ENCODE results near the gene TBXAS1.

Gene TBXAS1

DNA sequence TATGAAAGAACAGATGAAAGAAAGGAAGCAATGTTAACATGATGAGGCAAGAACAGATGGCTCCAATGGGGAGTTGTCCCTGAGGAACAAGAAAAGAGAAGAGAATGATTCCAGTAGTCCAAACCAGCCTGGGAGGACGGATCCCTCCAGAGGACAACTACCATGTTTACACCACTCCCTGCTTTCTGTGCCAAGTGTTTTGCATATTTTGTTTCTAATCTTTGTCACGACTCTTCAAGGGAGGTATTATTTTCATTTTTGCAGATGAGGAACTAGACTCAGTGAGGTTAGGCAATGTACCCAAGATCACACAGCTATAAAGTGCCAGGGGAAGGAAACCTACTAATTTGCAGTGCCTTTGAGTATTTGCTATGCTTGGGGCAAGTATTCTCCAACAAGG is 117.5 kb downstream of the TBXAS1 start:
- Mint-ChIP-seq H3K4me3 (no peak overlapping the region), H3K9me3 (peaks cover 15% of the 10 kb centered on the region), H3K27ac (no peak overlapping the region), H3K4me1 (no peaks in the 10 kb centered on the region), H3K27me3 (no peaks in the 10 kb centered on the region), H3K36me3 (peaks cover 32% of the 10 kb centered on the region)
- ATAC-seq, result no peak

DNA sequence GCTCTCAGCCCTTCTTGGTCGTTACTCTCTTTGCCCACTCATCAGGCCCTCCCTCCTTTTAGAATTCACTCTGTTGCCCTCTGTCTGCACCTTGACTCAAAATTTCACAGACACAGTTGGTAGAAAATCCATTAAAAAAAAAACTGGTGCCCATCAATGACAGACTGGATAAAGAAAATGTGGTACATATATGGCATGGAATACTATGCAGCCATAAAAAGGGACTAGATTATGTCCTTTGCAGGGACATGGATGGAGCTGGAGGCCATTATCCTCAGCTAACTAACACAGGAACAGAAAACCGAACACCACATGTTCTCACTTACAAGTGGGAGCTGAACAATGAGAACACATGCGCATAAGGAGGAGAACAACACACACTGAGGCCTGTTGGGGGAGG is 118.0 kb downstream of the TBXAS1 start:
- ATAC-seq, result no peak
- Mint-ChIP-seq H3K36me3 (peaks cover 32% of the 10 kb centered on the region), H3K27ac (no peak overlapping the region), H3K4me1 (no peaks in the 10 kb centered on the region), H3K4me3 (no peak overlapping the region), H3K27me3 (no peaks in the 10 kb centered on the region), H3K9me3 (peaks cover 15% of the 10 kb centered on the region)

DNA sequence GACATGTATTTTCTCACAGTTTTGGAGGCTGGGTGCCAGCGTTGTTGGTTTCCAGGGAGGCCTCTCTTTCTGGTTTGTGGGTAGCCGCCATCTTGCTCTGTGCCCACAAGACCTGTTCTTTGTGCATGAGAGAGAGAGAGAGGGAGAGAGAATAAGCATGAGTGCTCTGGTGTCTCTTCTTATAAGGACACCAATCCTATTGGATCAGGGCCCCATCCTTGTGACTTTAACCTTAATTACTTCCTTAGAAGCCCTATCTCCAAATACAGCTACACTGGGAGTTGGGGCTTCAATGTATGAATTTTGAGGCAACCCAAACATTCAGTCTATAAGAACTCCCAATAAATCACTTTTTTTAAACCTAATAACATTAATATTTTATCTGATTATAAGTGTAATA is 119.1 kb downstream of the TBXAS1 start:
- H3K27ac Mint-ChIP-seq, result no peak overlapping the region
- H3K9me3 Mint-ChIP-seq, result peaks cover 15% of the 10 kb centered on the region
- H3K4me3 Mint-ChIP-seq, result no peak overlapping the region
- H3K27me3 Mint-ChIP-seq, result no peaks in the 10 kb centered on the region
- H3K36me3 Mint-ChIP-seq, result peaks cover 32% of the 10 kb centered on the region
- no peaks in the 10 kb centered on the region for H3K4me1 Mint-ChIP-seq
- no peak for ATAC-seq

DNA sequence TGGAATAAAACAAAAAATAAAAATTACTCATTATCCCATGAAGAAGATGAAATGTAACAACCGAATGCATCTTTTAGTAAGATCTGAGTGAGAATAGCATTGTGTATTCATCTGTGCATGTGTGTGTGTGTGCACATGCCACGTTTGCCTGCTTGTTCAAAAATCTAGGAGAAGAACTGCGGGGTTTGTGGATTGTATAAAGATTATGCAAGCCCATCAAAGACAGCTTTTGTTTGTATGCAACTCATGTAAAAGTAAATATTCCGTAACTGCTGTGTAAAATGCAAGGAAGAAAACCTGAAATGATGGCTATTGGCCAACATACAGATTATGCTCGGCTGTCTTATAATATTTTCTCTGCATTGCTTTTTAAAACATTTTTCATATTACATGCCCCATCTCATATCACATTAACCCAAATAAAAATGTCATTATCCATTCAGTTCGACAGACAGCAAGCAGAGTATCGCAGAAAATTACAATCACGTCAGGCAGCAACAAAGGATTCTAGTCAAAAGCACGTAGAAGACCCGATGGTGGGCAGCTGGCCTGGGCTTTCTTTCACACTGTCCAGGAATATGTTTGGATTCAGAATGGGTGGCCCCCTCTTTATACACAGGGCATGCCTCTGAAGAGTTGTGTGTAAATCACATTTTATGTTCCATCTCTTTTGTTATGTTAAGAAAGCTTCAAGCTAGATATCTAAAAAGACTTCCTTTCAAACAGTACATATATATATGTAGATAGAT is 119.7 kb downstream of the TBXAS1 start:
- peaks cover 32% of the 10 kb centered on the region for H3K36me3 Mint-ChIP-seq
- no peak for ATAC-seq
- H3K27ac Mint-ChIP-seq, result no peak overlapping the region
- H3K4me3 Mint-ChIP-seq, result no peak overlapping the region
- no peaks in the 10 kb centered on the region for H3K4me1 Mint-ChIP-seq
- H3K9me3 Mint-ChIP-seq, result peaks cover 15% of the 10 kb centered on the region
- H3K27me3 Mint-ChIP-seq, result no peaks in the 10 kb centered on the region

DNA sequence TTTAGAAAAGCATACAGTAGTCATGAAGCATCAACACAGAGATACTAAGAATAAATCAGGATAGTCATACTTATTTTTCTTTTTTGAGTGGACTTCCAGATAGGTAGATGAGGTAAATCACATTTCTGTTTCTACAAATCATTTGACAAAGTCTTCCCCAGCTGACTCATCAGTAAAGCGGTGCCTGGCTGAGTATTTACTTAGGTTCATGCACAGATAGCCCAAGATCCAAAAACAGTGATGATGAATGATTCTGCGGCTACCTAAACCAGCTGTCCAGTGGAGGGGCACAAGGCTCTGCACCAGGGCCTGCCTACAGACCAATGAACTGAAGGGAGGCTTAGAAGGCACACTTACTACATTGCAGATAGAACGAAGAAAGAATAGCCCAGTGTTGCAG is 120.6 kb downstream of the TBXAS1 start:
- Mint-ChIP-seq H3K27ac (no peak overlapping the region), H3K36me3 (peaks cover 26% of the 10 kb centered on the region), H3K9me3 (peaks cover 15% of the 10 kb centered on the region), H3K4me1 (no peaks in the 10 kb centered on the region), H3K4me3 (no peak overlapping the region), H3K27me3 (no peaks in the 10 kb centered on the region)
- ATAC-seq, result no peak

DNA sequence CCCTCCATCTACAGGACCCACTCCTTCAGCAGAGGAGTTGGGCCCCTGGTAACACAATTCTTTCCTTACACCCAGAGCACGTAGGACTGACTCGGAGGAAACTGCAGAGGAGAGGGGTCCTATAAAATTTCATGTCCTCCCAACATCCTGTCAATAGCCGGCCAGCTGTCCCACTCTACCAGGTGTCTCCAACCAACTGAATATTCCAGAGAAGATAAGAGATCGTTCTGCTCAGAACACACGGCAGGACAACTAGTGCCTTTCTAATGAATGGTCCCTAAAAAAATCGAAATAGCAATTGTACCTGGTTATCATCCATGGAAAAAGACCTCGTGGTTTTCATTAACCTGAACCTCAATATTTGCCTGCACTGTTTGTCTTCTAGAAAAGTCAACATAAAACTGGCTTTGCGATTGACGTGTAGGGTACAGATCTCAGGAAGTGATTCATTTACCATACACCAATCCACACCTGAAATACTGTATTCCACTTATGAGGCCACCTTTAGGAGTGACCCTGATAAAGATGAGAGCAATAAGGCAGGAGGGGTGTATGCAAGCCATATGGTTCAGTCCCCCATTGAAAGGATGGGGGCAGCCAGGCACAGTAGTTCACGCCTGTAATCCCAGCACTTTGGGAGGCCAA is 121.9 kb downstream of the TBXAS1 start:
- no peaks in the 10 kb centered on the region for H3K27me3 Mint-ChIP-seq
- H3K27ac Mint-ChIP-seq, result no peak overlapping the region
- peaks cover 14% of the 10 kb centered on the region for H3K36me3 Mint-ChIP-seq
- no peak overlapping the region for H3K4me3 Mint-ChIP-seq
- H3K9me3 Mint-ChIP-seq, result peaks cover 8% of the 10 kb centered on the region
- no peaks in the 10 kb centered on the region for H3K4me1 Mint-ChIP-seq
- ATAC-seq, result no peak

DNA sequence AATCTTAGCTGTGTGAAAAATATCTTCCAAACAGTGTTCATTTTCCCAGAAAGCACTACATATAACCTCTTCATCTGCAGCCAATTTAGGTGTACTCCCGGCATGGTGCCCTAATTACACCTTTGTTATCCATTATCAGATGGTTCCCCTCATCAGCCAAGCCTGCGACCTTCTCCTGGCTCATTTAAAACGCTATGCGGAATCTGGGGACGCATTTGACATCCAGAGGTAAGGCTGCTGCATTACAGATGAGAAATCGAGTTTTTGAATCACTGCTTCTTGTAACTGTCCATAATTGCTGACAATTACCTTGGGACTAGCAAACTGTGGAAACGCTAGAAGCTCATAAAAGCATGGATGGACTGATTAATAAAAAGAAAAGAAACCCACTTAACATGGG is 124.2 kb downstream of the TBXAS1 start:
- H3K4me3 Mint-ChIP-seq, result no peak overlapping the region
- peaks cover 2% of the 10 kb centered on the region for H3K9me3 Mint-ChIP-seq
- H3K27me3 Mint-ChIP-seq, result no peaks in the 10 kb centered on the region
- ATAC-seq, result no peak
- no peak overlapping the region for H3K27ac Mint-ChIP-seq
- H3K4me1 Mint-ChIP-seq, result no peaks in the 10 kb centered on the region
- peaks cover 12% of the 10 kb centered on the region for H3K36me3 Mint-ChIP-seq

DNA sequence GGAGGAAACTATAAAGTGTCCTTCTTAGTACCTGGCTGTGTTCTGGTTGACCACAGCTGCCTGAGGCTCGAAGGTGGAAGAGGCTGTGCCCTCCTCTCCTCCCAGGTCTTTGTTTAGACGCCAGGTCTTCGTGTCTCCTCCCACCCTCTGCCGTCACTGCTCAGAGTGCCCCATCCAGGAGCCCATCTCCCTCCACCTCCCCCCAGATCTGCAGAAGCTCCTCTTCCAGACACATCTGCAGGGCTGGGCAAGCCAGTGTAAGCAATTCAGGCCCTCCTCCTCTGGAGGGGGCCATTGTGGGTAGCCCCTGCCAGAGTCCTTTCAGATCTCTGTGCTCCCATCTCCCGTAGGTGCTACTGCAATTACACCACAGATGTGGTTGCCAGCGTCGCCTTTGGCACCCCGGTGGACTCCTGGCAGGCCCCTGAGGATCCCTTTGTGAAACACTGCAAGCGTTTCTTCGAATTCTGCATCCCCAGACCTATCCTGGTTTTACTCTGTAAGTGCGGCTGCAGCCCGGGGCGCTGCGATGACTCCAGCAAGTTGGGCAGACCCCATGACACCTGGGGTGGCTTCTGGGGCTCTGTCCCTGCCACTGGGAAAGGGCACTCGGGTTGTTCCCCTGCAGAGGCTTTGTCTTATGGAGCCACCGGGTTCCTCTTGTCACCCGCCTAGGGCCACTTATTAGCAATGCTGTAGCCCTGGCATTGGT is 126.2 kb downstream of the TBXAS1 start:
- H3K4me3 Mint-ChIP-seq, result no peak overlapping the region
- peaks cover 2% of the 10 kb centered on the region for H3K4me1 Mint-ChIP-seq
- ATAC-seq, result peak; percentile 41
- no peak overlapping the region for H3K27ac Mint-ChIP-seq
- no peaks in the 10 kb centered on the region for H3K27me3 Mint-ChIP-seq
- peaks cover 2% of the 10 kb centered on the region for H3K9me3 Mint-ChIP-seq
- H3K36me3 Mint-ChIP-seq, result peaks cover 12% of the 10 kb centered on the region

DNA sequence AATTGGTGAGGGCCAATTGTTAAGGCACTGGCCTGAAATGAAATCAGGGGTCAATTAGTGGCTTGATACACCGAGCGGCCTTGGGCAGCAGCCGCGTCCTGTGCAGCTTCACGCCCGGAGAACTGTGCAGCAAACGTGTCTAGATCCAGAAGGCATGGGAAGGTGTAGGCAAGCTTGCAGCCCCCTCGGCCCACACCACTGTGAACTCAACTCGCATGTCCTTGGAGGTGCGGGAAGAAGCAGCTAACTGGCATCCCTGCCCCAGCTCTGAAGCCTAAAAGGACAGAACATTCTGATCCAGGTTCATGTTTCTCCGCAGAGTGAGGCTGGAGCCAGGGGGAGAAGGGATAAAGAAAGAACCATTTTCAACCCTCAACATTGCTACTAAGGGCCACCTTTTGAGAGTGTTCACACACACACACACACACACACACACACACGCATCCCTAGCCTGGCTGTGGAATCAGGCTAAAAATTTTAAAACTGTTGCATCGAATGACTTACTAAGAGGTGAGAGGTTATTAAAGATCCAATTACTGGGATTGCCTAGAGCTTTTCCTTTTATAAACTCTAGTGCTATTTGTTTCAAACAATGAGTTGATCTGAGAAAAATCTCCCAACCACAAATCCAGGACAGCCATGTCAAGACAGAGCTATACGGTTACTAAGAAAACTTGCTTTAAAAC is 129.7 kb downstream of the TBXAS1 start:
- no peak for ATAC-seq
- Mint-ChIP-seq H3K27me3 (no peaks in the 10 kb centered on the region), H3K27ac (no peak overlapping the region), H3K9me3 (no peaks in the 10 kb centered on the region), H3K36me3 (peaks cover 28% of the 10 kb centered on the region), H3K4me3 (no peak overlapping the region), H3K4me1 (peaks cover 12% of the 10 kb centered on the region)

DNA sequence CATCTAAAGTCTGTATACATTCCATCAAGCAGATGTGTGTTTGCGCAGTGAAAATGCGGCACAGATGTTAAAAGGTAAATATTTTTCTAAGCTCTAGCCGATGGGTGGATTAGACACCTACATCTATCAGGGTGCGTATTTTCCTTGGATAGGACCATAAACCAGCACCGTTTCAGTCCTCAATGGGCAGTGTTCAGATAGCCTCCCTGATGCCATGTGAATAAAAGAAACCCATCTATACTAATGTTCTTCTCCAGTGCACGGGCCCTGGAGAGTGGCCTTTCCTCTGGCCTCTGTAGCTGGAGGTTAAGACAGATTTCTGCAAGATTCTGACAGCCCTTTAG is 130.2 kb downstream of the TBXAS1 start:
- ATAC-seq, result no peak
- Mint-ChIP-seq H3K27ac (no peak overlapping the region), H3K4me1 (peaks cover 12% of the 10 kb centered on the region), H3K4me3 (no peak overlapping the region), H3K9me3 (no peaks in the 10 kb centered on the region), H3K27me3 (no peaks in the 10 kb centered on the region), H3K36me3 (peaks cover 29% of the 10 kb centered on the region)

DNA sequence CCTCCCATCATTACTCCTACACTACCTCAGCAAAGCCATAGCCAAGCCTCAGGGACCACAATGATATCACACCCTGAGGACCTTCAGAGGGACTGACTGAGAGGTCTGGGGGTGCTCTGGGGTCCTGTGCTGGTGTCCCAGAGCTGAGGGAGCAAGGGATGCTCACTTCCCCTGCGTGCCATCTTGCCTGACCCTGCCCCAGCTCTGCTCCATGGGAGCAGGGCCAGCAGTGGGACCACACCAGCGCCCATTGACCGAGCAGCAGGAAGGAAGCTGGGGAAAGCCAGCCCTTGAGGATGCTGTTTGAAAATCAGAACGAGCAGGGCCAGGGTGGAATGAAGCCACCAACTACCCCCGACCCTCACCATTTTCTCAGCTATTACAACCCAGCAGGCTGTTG is 130.7 kb downstream of the TBXAS1 start:
- Mint-ChIP-seq H3K27ac (no peak overlapping the region), H3K4me1 (peaks cover 12% of the 10 kb centered on the region), H3K4me3 (no peak overlapping the region), H3K27me3 (no peaks in the 10 kb centered on the region), H3K36me3 (peaks cover 29% of the 10 kb centered on the region), H3K9me3 (no peaks in the 10 kb centered on the region)
- ATAC-seq, result no peak

DNA sequence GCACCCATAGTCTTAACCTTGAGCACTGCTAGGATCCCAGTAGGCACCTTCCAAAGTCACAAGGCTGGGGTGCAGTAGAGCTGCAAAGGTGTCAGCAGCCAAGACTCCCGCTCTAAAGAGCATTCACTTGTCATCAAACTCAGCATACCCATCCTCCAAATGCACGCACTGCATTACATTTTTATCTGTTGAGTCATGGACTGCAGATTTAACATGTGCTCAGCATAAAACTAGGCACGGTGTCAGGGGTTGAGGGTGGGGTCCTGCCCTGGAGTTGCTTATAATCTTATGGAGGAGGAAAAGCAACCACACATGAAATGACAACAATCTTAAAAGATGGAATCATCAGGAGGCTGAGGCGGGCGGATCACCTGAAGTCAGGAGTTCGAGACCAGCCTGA is 131.1 kb downstream of the TBXAS1 start:
- Mint-ChIP-seq H3K27me3 (no peaks in the 10 kb centered on the region), H3K9me3 (no peaks in the 10 kb centered on the region), H3K4me1 (peaks cover 12% of the 10 kb centered on the region), H3K27ac (peak overlapping the region; percentile 27), H3K4me3 (no peak overlapping the region), H3K36me3 (peaks cover 29% of the 10 kb centered on the region)
- no peak for ATAC-seq

DNA sequence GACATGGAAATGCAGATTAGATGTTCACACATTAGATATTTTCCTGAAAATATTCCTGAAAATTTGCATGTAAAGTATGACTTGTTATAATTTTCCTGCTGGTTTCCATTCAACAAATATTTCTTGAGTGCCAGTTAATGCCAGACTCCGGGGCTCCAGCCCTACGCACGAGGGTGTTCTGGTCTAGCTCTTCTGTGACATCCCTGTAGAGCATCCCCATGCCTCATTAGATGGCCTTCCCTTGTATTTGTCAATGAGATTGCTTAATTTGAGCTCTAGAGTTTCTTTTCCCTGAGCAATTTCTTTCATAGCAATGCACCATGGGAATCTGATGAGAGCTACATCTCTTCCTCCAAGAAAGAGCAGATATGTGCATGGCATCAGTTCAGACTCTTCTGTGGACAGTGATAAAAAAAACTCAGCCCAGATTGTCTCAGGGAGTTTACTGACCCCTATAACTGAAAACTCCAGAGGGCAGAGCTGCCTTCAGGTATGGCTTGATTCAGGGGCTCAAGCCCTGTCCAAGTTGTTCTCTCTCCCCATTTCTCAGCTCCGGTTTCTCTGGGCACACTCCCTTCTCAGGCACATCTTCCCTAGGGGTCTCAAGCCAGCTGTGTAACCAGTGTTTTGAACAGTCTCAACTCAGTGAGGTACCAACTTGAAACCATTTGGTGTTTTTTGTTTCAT is 137.0 kb downstream of the TBXAS1 start:
- Mint-ChIP-seq H3K4me3 (no peak overlapping the region), H3K27ac (no peak overlapping the region), H3K36me3 (peaks cover 43% of the 10 kb centered on the region), H3K4me1 (peaks cover 2% of the 10 kb centered on the region), H3K27me3 (peaks cover 9% of the 10 kb centered on the region), H3K9me3 (no peaks in the 10 kb centered on the region)
- ATAC-seq, result no peak

DNA sequence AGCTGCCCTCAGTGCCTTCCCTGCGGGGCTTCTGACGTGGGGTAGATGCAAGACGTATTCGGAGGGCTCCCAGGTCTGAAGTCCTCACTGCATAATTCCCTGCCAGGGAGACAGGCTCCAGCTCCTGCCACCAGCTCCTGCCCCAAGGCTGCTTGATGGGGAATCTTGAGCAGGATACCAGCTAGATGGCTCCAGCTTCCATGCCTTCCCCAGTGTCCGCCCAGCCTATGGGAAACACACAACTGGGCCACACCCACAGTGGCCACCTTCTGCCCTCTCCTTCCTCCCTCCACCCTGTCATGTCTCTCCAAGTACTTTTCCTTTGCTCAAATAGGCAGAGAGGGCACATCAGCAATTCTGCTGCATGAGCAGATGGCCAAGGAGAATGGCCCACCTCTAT is 137.9 kb downstream of the TBXAS1 start:
- no peaks in the 10 kb centered on the region for H3K4me1 Mint-ChIP-seq
- H3K27me3 Mint-ChIP-seq, result peaks cover 9% of the 10 kb centered on the region
- H3K27ac Mint-ChIP-seq, result no peak overlapping the region
- peaks cover 40% of the 10 kb centered on the region for H3K36me3 Mint-ChIP-seq
- no peak overlapping the region for H3K4me3 Mint-ChIP-seq
- H3K9me3 Mint-ChIP-seq, result no peaks in the 10 kb centered on the region
- no peak for ATAC-seq

DNA sequence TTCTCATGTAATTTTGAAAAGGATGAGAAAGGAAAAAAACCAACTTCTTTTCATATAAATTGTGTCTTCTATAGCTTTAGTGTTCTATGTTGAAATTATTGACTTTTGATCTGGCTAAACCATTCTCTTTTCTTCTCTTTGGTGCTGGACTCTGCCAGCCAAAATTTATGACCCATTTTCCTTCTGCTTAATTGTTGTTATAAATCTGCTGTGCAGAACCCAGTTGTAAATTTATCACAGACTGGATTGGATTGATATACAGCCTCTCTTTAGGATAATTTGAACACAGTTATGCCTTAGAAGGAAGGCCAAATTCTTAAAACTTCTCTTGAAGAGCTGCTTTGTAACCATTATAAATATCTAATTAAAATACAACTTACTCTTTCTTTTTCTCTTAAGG is 139.9 kb downstream of the TBXAS1 start:
- H3K9me3 Mint-ChIP-seq, result no peaks in the 10 kb centered on the region
- H3K36me3 Mint-ChIP-seq, result peaks cover 26% of the 10 kb centered on the region
- ATAC-seq, result no peak
- H3K4me3 Mint-ChIP-seq, result no peak overlapping the region
- no peaks in the 10 kb centered on the region for H3K4me1 Mint-ChIP-seq
- H3K27me3 Mint-ChIP-seq, result peaks cover 9% of the 10 kb centered on the region
- H3K27ac Mint-ChIP-seq, result no peak overlapping the region
